GM23338 (cell line): ENCODE measurements around the gene DNM2.

Source experiments
- CTCF ChIP-seq, 2 experiments: fragments of 200-600 bp in 1 of 2; sonication (generic) in 1 of 2; conservative IDR thresholded peaks; 2 replicates each; pipeline versions ENCODE4 v1.5.1 to v1.6.1; 2016 to 2017; ENCODE audit warnings: antibody characterized with exemption in 2 of 2, low read depth in 2 of 2, mild to moderate bottlenecking in 2 of 2, moderate library complexity in 1 of 2
- EZH2 ChIP-seq: fragments of 200-600 bp; sonication (generic); IDR thresholded peaks from one replicate; pipeline ENCODE4 v1.8.0; 2017; ENCODE audit warnings: antibody characterized with exemption, mild to moderate bottlenecking, low read depth; ENCODE audit not compliant: unreplicated experiment
- EZH2phosphoT487 ChIP-seq: fragments of 200-600 bp; sonication (generic); IDR thresholded peaks from one replicate; pipeline ENCODE4 v1.8.1; 2018; ENCODE audit warnings: antibody characterized with exemption; ENCODE audit not compliant: unreplicated experiment
- POLR2AphosphoS5 ChIP-seq: IDR thresholded peaks from 2 replicates; pipeline ENCODE4 v1.6.1; 2016; ENCODE audit warnings: antibody characterized with exemption, low read depth
- REST ChIP-seq: IDR thresholded peaks from one replicate; pipeline ENCODE4 v1.6.1; 2018; ENCODE audit warnings: antibody characterized with exemption; ENCODE audit not compliant: unreplicated experiment

- TF ChIP-seq REST = no peak
- no peak for TF ChIP-seq CTCF (conservative IDR thresholded peaks at IDR 0.05; ENCODE audit: low read depth in 2 of 2)
- TF ChIP-seq EZH2 = no peak
- no peak for TF ChIP-seq EZH2phosphoT487
- TF ChIP-seq POLR2AphosphoS5 = no peak; the same call in 1 of the 2 replicates
Measured at GRCh38 chr19:10835089-10835753, 117.3 kb downstream of the DNM2 start.
